ENCODE data around the gene AKT3. TPM values are rescaled to one million over a fixed set of nuclear protein-coding genes. Genes with fewer than 3 reads are reported as not detected.
"Not testable (repeated sequence)": the region's sequence is repeated elsewhere in the genome, so short reads cannot be mapped to it uniquely, and the experiment has no call there.

AKT3 gene
- total RNA-seq, 1 donor from 2014 or later, result 20.6 TPM

- intact Hi-C loops (cut with micrococcal nuclease), result no loop called here
- Histone ChIP-seq H3K27me3 (ENCODE audit: low read depth) (no peaks in the 10 kb centered on the region), H3K9me3 (replicated peaks) (no peaks in the 10 kb centered on the region), H3K4me3 (no peak overlapping the region), H3K4me1 (peaks cover 53% of the 10 kb centered on the region), H3K36me3 (no peaks in the 10 kb centered on the region), H3K27ac (replicated peaks) (no peak overlapping the region)
- TF ChIP-seq CTCF (IDR thresholded peaks at IDR 0.05; ENCODE audit: borderline replicate concordance), result no peak
- no peak for DNase-seq
Measured at GRCh38 chr1:243786531-243786930, 63.5 kb downstream of the AKT3 start.

GRCh38 chr1:243784506-243784905 is 65.5 kb downstream of the AKT3 start:
- TF ChIP-seq CTCF (IDR thresholded peaks at IDR 0.05; ENCODE audit: borderline replicate concordance), result no peak

GRCh38 chr1:243783714-243784113 is 66.3 kb downstream of the AKT3 start:
- H3K9me3 ChIP-seq (replicated peaks), result no peaks in the 10 kb centered on the region
- no peak for TF ChIP-seq CTCF (IDR thresholded peaks at IDR 0.05; ENCODE audit: borderline replicate concordance)
- no peaks in the 10 kb centered on the region for H3K27me3 ChIP-seq (ENCODE audit: low read depth)
- H3K4me3 ChIP-seq, result no peak overlapping the region
- H3K27ac ChIP-seq (replicated peaks), result no peak overlapping the region
- peaks cover 26% of the 10 kb centered on the region for H3K4me1 ChIP-seq
- no peaks in the 10 kb centered on the region for H3K36me3 ChIP-seq
- intact Hi-C loops (cut with micrococcal nuclease), result no loop called here
- no peak for DNase-seq

More at GRCh38 chr1:243784506-243784905, 65.5 kb downstream of the AKT3 start:
- intact Hi-C loops (cut with micrococcal nuclease), result no loop called here
- Histone ChIP-seq H3K4me1 (peaks cover 32% of the 10 kb centered on the region), H3K27me3 (ENCODE audit: low read depth) (no peaks in the 10 kb centered on the region), H3K4me3 (no peak overlapping the region), H3K9me3 (replicated peaks) (no peaks in the 10 kb centered on the region), H3K27ac (replicated peaks) (no peak overlapping the region), H3K36me3 (no peaks in the 10 kb centered on the region)
- no peak for DNase-seq

GRCh38 chr1:243772361-243773050 is 77.5 kb downstream of the AKT3 start:
- H3K36me3 ChIP-seq; H3K4me1 ChIP-seq; H3K27me3 ChIP-seq (ENCODE audit: low read depth); H3K4me3 ChIP-seq; H3K27ac ChIP-seq (replicated peaks); DNase-seq; intact Hi-C loops (cut with micrococcal nuclease): not testable (repeated sequence)
- peaks cover 19% of the 10 kb centered on the region for H3K9me3 ChIP-seq (replicated peaks)

- no peaks in the 10 kb centered on the region for H3K36me3 ChIP-seq
- H3K9me3 ChIP-seq (replicated peaks), result peaks cover 10% of the 10 kb centered on the region
- DNase-seq, result no peak
- H3K4me3 ChIP-seq, result no peak overlapping the region
- H3K27ac ChIP-seq (replicated peaks), result no peak overlapping the region
- H3K27me3 ChIP-seq (ENCODE audit: low read depth), result no peaks in the 10 kb centered on the region
- TF ChIP-seq CTCF (IDR thresholded peaks at IDR 0.05; ENCODE audit: borderline replicate concordance), result no peak
- H3K4me1 ChIP-seq, result peaks cover 4% of the 10 kb centered on the region
- intact Hi-C loops (cut with micrococcal nuclease), result no loop called here
Measured at GRCh38 chr1:243770860-243771259, 79.2 kb downstream of the AKT3 start.

- Histone ChIP-seq H3K27ac (replicated peaks) (no peak overlapping the region), H3K4me1 (peaks cover 23% of the 10 kb centered on the region), H3K36me3 (no peaks in the 10 kb centered on the region), H3K4me3 (no peak overlapping the region), H3K9me3 (replicated peaks) (no peaks in the 10 kb centered on the region), H3K27me3 (ENCODE audit: low read depth) (no peaks in the 10 kb centered on the region)
- no peak for DNase-seq
- TF ChIP-seq CTCF (IDR thresholded peaks at IDR 0.05; ENCODE audit: borderline replicate concordance), result no peak
- intact Hi-C loops (cut with micrococcal nuclease), result no loop called here
Measured at GRCh38 chr1:243765676-243766075, 84.4 kb downstream of the AKT3 start.
